GM21367 (cell line): ENCODE data around the gene KCNK17.
A peak's percentile ranks its signal among the peaks of the same experiment; 100 is the strongest.

Source experiments
- ATAC-seq: cut with Tn5 transposase; IDR thresholded peaks from one replicate; pipeline ENCODE4 v1.9.1; 2021; ENCODE audit not compliant: unreplicated experiment

KCNK17 gene

DNA sequence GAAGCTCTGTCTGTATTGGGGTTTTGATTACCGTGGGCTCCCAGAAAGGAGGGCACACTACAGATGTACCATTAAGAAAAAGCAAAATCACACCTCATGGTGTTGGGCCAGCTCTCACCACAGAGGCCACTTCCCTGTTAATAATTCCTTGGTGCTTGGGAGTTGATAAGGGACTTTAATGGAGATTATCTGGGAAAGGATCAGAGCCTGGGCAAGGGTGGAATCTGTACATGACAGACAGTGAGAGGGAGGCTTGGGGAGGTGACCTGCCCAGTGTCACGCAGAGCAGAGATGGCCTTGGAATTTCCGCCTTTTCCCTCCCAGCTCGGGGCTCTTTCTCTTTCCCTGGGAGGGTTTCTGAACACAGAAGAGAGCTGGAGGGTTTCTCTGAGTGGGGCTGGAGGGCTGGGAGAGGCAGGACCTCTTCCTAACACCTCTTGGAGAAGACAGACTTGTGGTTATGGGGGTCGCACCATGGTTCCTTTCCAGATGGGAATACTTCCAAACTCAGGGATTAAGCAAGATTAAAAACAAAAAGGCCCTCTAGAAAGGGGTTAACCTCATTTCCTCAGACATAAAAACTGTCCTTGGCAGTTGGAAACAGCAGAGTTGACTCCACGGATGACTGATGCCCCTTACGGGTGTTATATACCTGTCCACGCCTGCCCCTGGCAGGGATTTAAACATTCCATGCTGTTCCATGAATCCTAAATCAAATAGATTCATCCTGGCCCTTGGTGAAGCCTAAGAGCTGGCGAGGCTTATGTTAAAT is 25.1 kb upstream of the KCNK17 start:
- ATAC-seq = no peak

DNA sequence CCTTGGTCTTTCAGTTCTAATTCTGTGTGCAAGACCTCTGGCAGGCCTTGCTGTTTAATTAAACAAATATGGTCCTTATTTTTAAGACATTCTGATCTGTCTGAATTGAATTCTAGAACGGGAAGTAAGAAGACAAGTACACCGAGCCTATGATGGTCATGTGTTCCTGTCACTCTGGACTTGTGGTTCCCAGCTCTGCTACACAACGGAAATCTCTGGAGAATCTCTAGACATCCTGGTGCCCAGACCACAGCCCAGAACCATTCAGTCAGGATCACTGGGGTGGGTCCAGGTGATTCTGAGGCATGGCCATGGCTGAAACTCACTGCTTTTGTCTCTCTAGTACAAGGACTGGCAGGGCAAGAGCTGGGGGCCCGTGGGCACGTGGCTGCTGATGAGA is 24.2 kb upstream of the KCNK17 start:
- no peak for ATAC-seq

DNA sequence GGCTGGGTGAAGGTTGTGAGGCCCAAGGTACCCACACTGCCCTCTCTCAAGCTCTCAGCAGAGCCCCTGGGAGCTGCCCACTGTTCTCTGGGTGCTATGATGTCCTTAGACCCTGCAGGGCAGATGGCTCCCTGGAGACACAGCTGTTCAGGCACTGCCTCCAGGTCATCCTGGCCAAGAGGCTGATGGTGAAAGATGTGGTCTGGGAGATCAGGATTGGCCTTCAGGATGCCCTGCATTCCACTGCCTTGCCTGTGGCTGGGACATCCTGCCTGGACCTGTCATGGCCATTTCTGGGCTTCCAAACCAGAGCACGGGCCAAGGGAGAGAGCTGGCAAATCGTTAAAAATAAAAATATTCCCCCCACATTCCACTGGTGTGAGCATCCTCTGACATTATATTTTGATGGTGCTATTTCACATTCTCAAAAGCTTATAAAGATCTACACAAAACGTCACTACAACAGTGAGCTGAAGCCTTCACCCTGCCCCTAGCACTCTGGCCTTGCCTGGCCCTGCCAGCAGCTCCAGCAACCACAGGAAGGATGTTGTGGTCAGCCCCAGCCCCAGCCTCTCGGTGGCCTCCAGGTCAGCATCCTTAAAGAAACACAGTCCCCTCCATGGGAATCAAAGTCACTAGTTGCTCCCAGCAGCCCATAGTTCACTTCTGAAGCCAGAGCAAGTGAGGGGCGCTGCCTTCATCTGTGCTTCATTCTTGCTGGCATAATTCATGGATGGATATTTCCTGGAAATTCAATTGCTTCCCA is 21.7 kb upstream of the KCNK17 start:
- ATAC-seq = no peak

- no peak for ATAC-seq
Measured at GRCh38 chr6:39333644-39334438, 19.6 kb upstream of the KCNK17 start.

- ATAC-seq = no peak
Measured at GRCh38 chr6:39330476-39330875, 16.3 kb upstream of the KCNK17 start.

- peak; percentile 84 for ATAC-seq
Measured at GRCh38 chr6:39330057-39330456, 15.8 kb upstream of the KCNK17 start.

DNA sequence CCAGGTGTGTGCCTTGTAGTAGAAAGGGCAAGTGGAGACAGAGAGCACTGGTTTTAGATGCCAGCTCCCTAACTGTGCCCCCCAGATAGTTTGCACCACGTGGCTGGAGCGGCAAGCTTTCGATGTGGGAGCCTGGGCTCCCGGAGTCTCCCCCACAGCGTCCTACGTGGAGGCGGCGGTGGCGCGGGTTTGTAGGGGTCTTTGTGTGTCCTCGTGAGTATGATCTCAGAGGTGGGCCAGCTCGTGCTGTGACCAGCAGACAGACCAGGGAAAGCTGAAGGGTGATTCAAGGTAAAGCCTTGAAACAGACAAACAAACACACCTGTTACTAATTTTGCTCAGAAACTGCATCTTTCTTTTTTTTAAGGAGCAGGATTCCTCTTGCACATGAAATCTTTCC is 13.8 kb upstream of the KCNK17 start:
- no peak for ATAC-seq

DNA sequence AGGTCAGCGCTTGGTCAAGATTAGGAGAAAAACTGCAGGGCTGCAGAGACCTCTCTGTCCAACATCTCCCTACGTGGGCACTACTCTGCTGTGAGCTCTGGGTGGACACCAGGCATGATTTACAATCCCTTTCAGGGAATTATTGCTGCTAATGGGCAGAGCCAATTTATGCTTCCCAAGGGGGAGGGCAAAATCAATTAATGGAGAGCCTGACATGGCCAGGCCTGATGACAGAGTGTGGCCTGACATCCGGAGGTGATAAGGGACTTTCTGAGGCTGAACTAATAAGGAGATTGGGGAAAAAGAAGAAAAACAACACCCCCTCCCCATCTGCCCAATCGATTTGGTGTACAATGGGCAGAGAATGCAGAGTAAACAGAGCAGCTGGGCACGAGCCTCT is 13.3 kb upstream of the KCNK17 start:
- ATAC-seq = no peak

DNA sequence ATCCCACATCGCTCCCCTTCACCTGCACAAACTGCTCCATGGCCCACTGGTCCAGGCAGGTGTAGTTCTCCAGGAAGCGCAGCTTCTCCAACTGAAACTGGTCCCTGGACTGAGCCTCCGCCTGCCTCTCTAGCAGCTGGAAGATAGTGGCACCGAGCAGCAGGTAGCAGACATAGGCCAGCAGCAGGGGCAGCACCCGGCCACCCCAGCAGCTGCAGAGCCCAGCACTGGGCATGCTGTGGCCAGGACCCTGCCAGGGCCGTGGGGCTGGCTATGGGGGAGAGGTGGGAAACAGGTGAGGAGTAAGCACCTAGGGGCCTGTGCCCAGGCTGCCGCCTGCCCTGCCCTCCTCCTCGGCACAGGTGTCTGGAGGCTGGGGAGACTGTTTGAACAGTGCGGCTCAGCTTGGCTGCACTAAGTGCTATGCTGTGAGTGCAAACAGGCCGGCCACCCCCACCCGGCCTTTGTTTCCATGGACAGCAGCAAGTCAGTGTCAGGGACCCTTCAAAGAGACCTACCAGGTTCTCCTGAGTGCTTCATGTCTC is 8.2 kb upstream of the KCNK17 start, which contains the start of gene KCNK16:
Gene KCNK16, minus strand, starts transcription at position 397 of the 545 bp plus-strand sequence. Its CDS starts 162 bp downstream, at position 235.
- no peak for ATAC-seq

- no peak for ATAC-seq
Measured at GRCh38 chr6:39321761-39322160, 7.5 kb upstream of the KCNK17 start.

DNA sequence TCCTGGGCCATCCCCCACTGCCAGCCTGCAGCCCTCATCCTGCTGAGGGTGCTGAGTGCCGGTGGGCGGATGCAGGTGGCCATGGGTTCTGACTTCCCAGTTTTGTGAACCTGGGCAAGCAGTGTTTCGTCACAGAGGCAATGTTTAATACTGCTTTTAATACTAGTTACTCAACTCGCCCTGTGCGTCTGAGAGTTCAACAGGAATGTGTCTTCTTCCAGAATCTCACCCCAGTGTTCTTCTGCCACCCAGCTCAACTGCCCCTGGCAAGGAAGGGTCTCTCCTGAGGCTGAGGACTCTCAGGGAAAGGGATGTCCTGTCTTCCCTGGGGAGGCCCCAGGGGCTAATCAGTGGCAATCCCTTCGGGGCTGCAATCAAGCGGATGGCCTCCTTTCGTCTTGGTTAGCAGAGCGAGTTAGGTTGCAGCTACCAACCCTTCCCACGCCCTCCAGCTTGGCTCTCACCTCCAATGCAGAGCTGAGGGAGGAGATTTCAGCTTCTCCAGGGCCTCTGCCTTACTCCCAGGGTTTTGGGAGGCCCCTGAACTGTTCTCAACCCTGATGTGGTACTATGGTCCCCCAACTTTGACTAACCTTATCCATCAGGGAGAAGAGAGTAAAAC is 6.3 kb upstream of the KCNK17 start:
- no peak for ATAC-seq

- no peak for ATAC-seq
Measured at GRCh38 chr6:39319621-39320362, 5.6 kb upstream of the KCNK17 start.

GRCh38 chr6:39317256-39317655 is 3.0 kb upstream of the KCNK17 start:
- no peak for ATAC-seq

GRCh38 chr6:39313526-39314272 is 520 bp downstream of the KCNK17 start:
- ATAC-seq = no peak

DNA sequence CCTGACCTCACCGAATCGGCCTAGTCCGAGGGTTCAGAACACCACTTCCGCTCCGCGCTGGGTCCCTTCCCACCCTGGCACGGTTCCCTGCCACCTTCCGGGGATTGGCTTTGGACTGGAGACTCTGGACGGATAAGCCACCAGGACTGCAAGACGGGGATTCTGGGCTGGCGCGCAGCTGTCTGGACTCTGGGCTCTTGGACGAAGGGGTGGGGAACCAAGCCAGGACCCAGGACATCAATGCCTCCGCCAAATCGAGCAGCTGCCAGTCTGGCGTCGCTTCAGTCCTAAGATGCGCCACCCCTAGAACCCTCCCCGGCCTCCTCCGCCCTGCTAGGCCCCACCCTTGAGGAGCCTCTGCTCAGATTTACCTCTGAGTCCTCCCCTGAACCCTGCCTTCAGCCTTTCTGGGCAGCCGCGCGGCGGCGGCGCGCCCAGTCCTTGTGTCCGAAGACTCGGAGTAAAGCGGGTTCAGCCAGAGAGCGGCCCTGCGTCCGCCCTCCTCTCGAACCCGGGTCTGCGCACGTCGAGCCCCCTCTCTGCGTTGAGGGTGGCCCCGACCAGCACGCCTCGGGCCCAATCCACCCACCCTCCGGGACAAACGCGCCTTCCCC is 1.2 kb downstream of the KCNK17 start:
- ATAC-seq = no peak

DNA sequence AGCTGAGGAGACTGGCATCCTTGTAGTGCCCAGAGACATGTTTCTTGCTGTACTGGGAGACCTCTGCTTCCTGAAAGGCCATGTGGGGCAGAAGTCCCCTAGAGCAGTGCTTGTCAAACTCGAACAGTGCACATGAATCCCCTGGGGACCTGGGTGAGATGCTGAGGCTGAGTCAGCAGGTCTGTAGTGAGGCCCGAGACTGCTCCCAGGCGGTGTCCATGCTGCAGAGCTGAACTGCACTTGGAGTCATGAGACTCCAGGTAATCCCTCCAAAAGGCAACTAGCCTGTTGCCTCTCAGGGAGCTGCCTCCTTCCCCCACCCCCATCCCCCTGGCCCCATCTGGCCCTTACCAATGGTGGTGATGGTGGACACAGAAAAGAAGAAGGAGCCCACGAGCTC is 3.7 kb downstream of the KCNK17 start:
- ATAC-seq = no peak

GRCh38 chr6:39309942-39310531 is 4.2 kb downstream of the KCNK17 start:
- no peak for ATAC-seq

DNA sequence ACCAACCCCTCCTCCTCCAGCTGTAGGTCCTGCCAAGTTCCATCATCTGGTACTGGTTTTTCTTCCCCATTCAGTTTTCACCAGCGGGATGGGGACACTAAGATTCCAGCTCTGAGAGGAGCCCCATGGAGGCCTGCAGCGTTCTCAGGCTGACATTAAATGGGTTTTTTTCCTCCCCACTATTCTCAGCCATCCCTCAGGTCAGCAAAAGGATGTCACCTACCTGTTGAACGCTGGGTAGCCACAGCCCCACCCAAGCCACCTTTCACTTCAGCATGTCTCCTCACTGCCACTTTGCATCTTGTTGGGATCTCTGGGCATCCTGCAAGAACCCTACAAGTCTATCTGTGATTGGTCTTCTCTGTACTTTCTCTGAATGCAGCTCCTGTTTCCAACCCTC is 6.8 kb downstream of the KCNK17 start:
- no peak for ATAC-seq

- no peak for ATAC-seq
Measured at GRCh38 chr6:39304951-39305350, 9.3 kb downstream of the KCNK17 start.
